Activated CD4-positive, alpha-beta memory T cell treated with anti-CD3 and anti-CD28 coated beads for 36 hours (primary cell): ENCODE data around the gene DIPK1A. TPM values are rescaled to one million over a fixed set of nuclear protein-coding genes. Genes with fewer than 3 reads are reported as not detected.
"Not testable (repeated sequence)": the region's sequence is repeated elsewhere in the genome, so short reads cannot be mapped to it uniquely, and the experiment has no call there.

ENCODE experiments used
- CTCF ChIA-PET: fragments of 350-600 bp; sonication (Branson Sonifier 250); formaldehyde crosslinking; loops from one replicate; lab custom pipeline; 2021; ENCODE audit warnings: antibody characterized with exemption, inconsistent platforms; lab: Charles Lee
- POLR2A ChIA-PET: fragments of 350-600 bp; sonication (Branson Sonifier 250); formaldehyde crosslinking; loops from one replicate; lab custom pipeline; 2021; ENCODE audit warnings: antibody characterized with exemption; lab: Charles Lee
- DNase-seq: peaks from one replicate; pipeline ENCODE4 v3.0.0-alpha.2; 2020
- H3K27ac Mint-ChIP-seq: one replicate; pipeline ENCODE4 v1.8.0; 2021; ENCODE audit warnings: mixed read lengths
- H3K27me3 Mint-ChIP-seq: one replicate; pipeline ENCODE4 v1.8.0; 2021; ENCODE audit warnings: mixed read lengths
- H3K36me3 Mint-ChIP-seq: one replicate; pipeline ENCODE4 v1.8.0; 2021; ENCODE audit warnings: mixed read lengths
- H3K4me1 Mint-ChIP-seq: one replicate; pipeline ENCODE4 v1.8.0; 2021; ENCODE audit warnings: low read depth, mixed read lengths
- H3K4me3 Mint-ChIP-seq: one replicate; pipeline ENCODE4 v1.8.0; 2021; ENCODE audit warnings: mild to moderate bottlenecking, mixed read lengths
- H3K9me3 Mint-ChIP-seq: one replicate; pipeline ENCODE4 v1.8.0; 2021; ENCODE audit warnings: mixed read lengths
- intact Hi-C: fragments of 100-400 bp; cut with micrococcal nuclease; formaldehyde crosslinking; loops from one replicate; pipeline ENCODE4 v1.15.1; 2023
- total RNA-seq, 2 experiments: library from RNA; stranded (reverse); gene quantifications; one replicate each; pipeline ENCODE4 v1.2.3, GENCODE V29; 2021

The DIPK1A gene
- total RNA-seq, 2 experiments from 2014 or later: 8.2 to 8.7 TPM

DNA sequence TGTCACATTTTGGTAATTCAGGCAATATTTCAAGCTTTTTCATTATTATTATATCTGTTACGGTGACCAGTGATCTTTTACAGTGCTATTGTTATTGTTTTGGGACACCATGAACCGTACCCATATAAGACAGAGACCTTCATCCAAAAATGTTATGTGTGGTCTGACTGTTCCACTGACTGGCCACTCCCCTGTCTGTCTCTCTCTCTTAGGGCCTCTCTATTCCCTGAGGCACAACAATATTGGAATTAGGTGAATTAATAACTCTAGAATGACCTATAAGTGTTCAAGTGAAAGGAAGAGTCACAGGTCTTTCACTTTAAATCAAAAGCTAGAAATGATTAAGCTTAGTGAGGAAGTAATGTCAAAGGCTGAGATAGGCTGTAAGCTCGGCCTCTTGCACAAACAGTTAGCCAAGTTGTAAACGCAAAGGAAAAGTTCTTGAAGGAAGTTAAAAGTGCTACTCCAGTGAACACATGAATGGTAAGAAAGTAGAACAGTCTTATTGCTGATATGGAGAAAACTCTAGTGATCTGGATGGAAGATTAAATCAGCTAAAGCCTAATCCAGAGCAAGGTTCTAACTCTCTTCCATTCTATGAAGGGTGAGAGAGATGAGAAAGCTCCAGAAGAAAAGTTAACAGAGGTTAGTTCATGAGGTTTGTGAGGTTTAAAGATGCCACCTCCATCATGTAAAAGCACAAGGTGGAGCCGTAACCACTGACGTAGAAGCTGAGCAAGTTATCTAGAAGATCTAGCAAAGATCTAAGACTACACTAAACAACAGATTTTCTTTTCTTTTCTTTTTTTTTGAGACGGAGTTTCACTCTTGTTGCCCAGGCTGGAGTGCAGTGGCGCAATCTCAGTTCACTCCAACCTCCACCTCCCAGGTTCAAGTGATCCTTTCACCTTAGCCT lies 19.7 kb upstream of the DIPK1A start:
- Mint-ChIP-seq H3K27ac (peak overlapping the region; percentile 98), H3K4me3 (peak overlapping the region; percentile 58), H3K27me3 (no peaks in the 10 kb centered on the region), H3K9me3 (peaks cover 4% of the 10 kb centered on the region), H3K4me1 (peaks cover 58% of the 10 kb centered on the region), H3K36me3 (peaks cover 8% of the 10 kb centered on the region)
- intact Hi-C loops: loop anchor here (1.0 to 5.0 kb wide), 5 partner anchors 8 to 196 kb away; no protein-coding TSS in a partner anchor
- peak; percentile 55 for DNase-seq
- CTCF ChIA-PET: interaction anchor here (0.8 to 1.6 kb wide), 12 partner anchors 9 to 123 kb away, joined by 3 to 28 read pairs (median 5); partner anchors contain the start of gene DIPK1A
- POLR2A ChIA-PET: interaction anchor here (0.7 to 3.1 kb wide), 7 partner anchors 10 to 444 kb away, joined by 3 to 43 read pairs (median 6); partner anchors contain the start of genes DIPK1A, MTF2 and RPL5

DNA sequence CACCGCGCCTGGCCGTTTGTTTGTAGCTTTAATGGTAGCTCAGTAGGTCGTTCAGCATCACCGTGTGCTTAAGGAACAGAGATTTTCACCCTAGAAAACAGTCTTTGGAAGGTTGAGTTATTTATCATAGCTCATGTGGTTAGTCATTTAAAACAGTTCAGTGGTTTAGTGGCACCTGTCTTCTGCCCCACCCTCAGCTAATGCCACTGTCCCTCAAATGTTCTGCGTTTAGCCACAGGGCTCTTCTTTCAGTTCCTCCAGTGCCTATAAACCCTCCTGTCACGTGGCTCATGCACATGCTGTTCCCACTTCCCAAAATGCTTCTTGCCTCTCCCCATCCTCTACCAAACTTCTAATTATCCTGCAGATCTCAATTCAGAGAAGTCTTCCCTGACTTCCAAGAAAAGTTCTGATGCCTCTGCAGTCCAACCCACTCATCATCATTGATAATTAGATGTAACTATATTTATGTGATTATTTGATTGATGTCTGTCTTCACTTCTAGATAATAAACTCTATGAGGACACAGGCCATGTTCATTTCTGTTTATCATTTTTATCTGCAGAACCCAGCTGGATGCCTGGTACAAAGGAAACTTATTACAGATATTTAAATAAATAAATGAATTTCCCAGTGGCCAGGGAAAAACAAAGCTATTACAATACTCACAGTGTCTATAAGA lies 14.4 kb upstream of the DIPK1A start:
- intact Hi-C loops: loop anchor here (5.0 kb wide), 1 partner anchor 438 kb away; no protein-coding TSS in a partner anchor
- ChIA-PET CTCF (interaction anchor here (1.1 to 12.1 kb wide), 8 partner anchors 8 to 116 kb away, joined by 3 to 212 read pairs (median 6); partner anchors contain the start of gene DIPK1A), POLR2A (interaction anchor here (1.1 to 2.4 kb wide), 4 partner anchors 14 to 136 kb away, joined by 3 to 11 read pairs (median 4); partner anchors contain the start of gene DIPK1A)
- Mint-ChIP-seq H3K27ac (peak overlapping the region; percentile 62), H3K4me3 (no peak overlapping the region), H3K4me1 (peaks cover 63% of the 10 kb centered on the region), H3K27me3 (no peaks in the 10 kb centered on the region), H3K9me3 (no peaks in the 10 kb centered on the region), H3K36me3 (peaks cover 2% of the 10 kb centered on the region)
- DNase-seq: peak; percentile 51

GRCh38 chr1:92974112-92974511 lies 12.8 kb upstream of the DIPK1A start:
- intact Hi-C loops, H3K36me3 Mint-ChIP-seq, DNase-seq, H3K27me3 Mint-ChIP-seq, H3K9me3 Mint-ChIP-seq, H3K4me3 Mint-ChIP-seq: not testable (repeated sequence)
- Mint-ChIP-seq H3K27ac (peak overlapping the region; percentile 61), H3K4me1 (peaks cover 57% of the 10 kb centered on the region)
- POLR2A ChIA-PET: interaction anchor here (0.8 kb wide), 1 partner anchor 19 kb away, joined by 3 read pairs; no protein-coding TSS in a partner anchor
- CTCF ChIA-PET: interaction anchor here (3.1 to 12.1 kb wide), 2 partner anchors 19 to 115 kb away, joined by 13 to 212 read pairs; no protein-coding TSS in a partner anchor

GRCh38 chr1:92973203-92973897 lies 12.1 kb upstream of the DIPK1A start:
- CTCF ChIA-PET: interaction anchor here (3.1 to 12.1 kb wide), 3 partner anchors 12 to 114 kb away, joined by 13 to 212 read pairs (median 18); partner anchors contain the start of gene DIPK1A
- no peaks in the 10 kb centered on the region for H3K36me3 Mint-ChIP-seq
- peak; percentile 50 for DNase-seq
- H3K27me3 Mint-ChIP-seq: no peaks in the 10 kb centered on the region
- POLR2A ChIA-PET: interaction anchor here (0.8 to 1.9 kb wide), 2 partner anchors 13 to 20 kb away, joined by 3 to 5 read pairs; partner anchors contain the start of gene DIPK1A
- peaks cover 56% of the 10 kb centered on the region for H3K4me1 Mint-ChIP-seq
- intact Hi-C loops: loop anchor here (1.0 kb wide), 2 partner anchors 8 to 10 kb away; no protein-coding TSS in a partner anchor
- H3K27ac Mint-ChIP-seq: peak overlapping the region; percentile 61
- H3K4me3 Mint-ChIP-seq: peak overlapping the region; percentile 4
- no peaks in the 10 kb centered on the region for H3K9me3 Mint-ChIP-seq

DNA sequence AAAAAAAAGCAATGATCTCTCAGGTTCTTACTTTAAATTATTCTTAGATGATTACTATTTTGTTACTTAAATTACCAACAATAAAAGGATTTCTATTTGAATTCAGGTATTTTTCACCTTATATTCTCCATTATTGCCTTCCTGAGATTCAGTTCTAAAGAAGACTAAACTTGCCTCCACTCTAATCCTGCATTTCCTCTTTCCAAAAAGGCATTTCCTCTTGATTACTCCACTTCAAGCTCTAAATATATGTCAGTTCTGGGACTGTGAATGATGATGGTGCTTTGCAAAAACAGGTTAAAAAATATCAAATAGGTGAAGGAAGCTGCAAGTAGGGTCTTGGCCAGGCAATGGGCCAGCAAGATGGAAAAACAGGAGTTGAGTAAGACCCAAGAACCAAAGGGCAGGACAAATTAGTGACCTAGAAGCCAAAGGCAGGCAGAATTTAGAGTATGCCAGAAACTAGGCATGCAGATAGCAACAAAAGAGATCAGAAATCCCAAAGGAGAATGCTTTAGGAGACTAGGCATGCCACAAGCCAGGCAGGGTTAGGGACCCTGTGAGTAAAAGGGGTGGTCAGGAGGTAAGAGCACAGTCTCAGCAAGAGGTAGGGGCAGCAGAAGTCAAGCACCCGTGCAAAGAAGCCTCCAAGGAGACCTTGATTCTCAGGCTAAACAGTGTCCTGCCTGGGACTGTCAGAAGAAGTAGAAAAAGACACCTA lies 11.3 kb upstream of the DIPK1A start:
- no peak for DNase-seq
- H3K27ac Mint-ChIP-seq: peak overlapping the region; percentile 61
- CTCF ChIA-PET: interaction anchor here (3.1 to 12.1 kb wide), 3 partner anchors 11 to 114 kb away, joined by 13 to 212 read pairs (median 18); partner anchors contain the start of gene DIPK1A
- no peaks in the 10 kb centered on the region for H3K36me3 Mint-ChIP-seq
- peak overlapping the region; percentile 4 for H3K4me3 Mint-ChIP-seq
- intact Hi-C loops: loop anchor here (1.0 kb wide), 2 partner anchors 9 kb away; no protein-coding TSS in a partner anchor
- no peaks in the 10 kb centered on the region for H3K9me3 Mint-ChIP-seq
- POLR2A ChIA-PET: interaction anchor here (1.8 to 1.9 kb wide), 2 partner anchors 10 to 12 kb away, joined by 5 to 9 read pairs; partner anchors contain the start of gene DIPK1A
- no peaks in the 10 kb centered on the region for H3K27me3 Mint-ChIP-seq
- H3K4me1 Mint-ChIP-seq: peaks cover 55% of the 10 kb centered on the region

GRCh38 chr1:92971932-92972331 lies 10.7 kb upstream of the DIPK1A start:
- H3K4me3 Mint-ChIP-seq, H3K36me3 Mint-ChIP-seq, H3K9me3 Mint-ChIP-seq, intact Hi-C loops, H3K27me3 Mint-ChIP-seq, DNase-seq: not testable (repeated sequence)
- Mint-ChIP-seq H3K4me1 (peaks cover 49% of the 10 kb centered on the region), H3K27ac (peak overlapping the region; percentile 42)
- ChIA-PET POLR2A (interaction anchor here (1.2 to 1.9 kb wide), 3 partner anchors 9 to 11 kb away, joined by 3 to 9 read pairs (median 5); partner anchors contain the start of gene DIPK1A), CTCF (interaction anchor here (3.1 to 12.1 kb wide), 3 partner anchors 10 to 113 kb away, joined by 13 to 212 read pairs (median 18); partner anchors contain the start of gene DIPK1A)

DNA sequence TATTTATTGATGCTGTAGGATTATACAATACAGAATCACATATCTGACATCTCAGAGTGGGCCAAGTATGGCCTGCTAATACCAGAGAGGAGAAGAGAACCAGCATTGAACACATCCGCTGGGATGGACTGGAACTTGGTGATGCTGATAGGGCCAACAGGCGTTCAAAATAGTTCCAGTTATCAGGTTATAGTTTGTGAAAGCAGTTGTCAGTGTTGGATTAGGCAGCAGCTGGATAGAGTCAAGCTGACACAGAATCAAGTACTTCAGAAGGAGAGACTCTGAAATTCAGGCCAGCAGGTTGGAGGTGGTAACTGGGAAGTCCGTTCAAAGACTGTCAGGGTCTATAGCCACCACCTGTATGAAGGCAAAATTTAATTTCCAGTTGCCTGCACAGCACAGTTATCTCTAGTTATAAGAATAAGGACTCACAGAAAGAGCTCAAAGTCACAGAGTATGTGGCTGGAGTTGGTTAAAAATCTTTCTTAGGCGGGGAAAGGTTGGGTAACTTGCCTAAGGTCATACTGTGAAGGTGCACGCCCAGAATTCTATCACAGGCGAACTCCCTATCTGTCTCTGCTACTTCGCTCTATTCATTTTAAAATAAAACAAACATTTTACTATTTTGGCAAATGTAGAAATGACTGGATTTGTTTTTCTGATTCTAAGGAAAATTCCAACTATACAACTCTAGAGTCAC lies 9.9 kb upstream of the DIPK1A start:
- no peak overlapping the region for H3K4me3 Mint-ChIP-seq
- intact Hi-C loops: no loop called here
- H3K27me3 Mint-ChIP-seq: no peaks in the 10 kb centered on the region
- no peak overlapping the region for H3K27ac Mint-ChIP-seq
- no peaks in the 10 kb centered on the region for H3K36me3 Mint-ChIP-seq
- H3K4me1 Mint-ChIP-seq: peaks cover 41% of the 10 kb centered on the region
- ChIA-PET CTCF (interaction anchor here (0.6 to 12.1 kb wide), 5 partner anchors 10 to 36 kb away, joined by 4 to 212 read pairs (median 5); partner anchors contain the start of gene DIPK1A), POLR2A (interaction anchor here (0.9 to 1.8 kb wide), 3 partner anchors 9 to 23 kb away, joined by 3 to 9 read pairs (median 3); no protein-coding TSS in a partner anchor)
- no peak for DNase-seq
- no peaks in the 10 kb centered on the region for H3K9me3 Mint-ChIP-seq

GRCh38 chr1:92969517-92969916 lies 8.3 kb upstream of the DIPK1A start:
- H3K27ac Mint-ChIP-seq: no peak overlapping the region
- H3K9me3 Mint-ChIP-seq: no peaks in the 10 kb centered on the region
- intact Hi-C loops: loop anchor here (10.0 kb wide), 1 partner anchor 385 kb away; no protein-coding TSS in a partner anchor
- POLR2A ChIA-PET: interaction anchor here (1.2 kb wide), 1 partner anchor 11 kb away, joined by 6 read pairs; no protein-coding TSS in a partner anchor
- CTCF ChIA-PET: interaction anchor here (0.7 to 12.1 kb wide), 8 partner anchors 9 to 113 kb away, joined by 3 to 212 read pairs (median 8); partner anchors contain the start of gene DIPK1A
- peaks cover 28% of the 10 kb centered on the region for H3K4me1 Mint-ChIP-seq
- H3K27me3 Mint-ChIP-seq: no peaks in the 10 kb centered on the region
- no peaks in the 10 kb centered on the region for H3K36me3 Mint-ChIP-seq
- DNase-seq: no peak
- no peak overlapping the region for H3K4me3 Mint-ChIP-seq

- Mint-ChIP-seq H3K4me1 (peaks cover 24% of the 10 kb centered on the region), H3K4me3 (no peak overlapping the region), H3K36me3 (no peaks in the 10 kb centered on the region), H3K27ac (no peak overlapping the region), H3K9me3 (no peaks in the 10 kb centered on the region), H3K27me3 (no peaks in the 10 kb centered on the region)
- DNase-seq: no peak
- CTCF ChIA-PET: interaction anchor here (0.6 to 12.1 kb wide), 24 partner anchors 8 to 134 kb away, joined by 3 to 212 read pairs (median 5); partner anchors contain the start of gene DIPK1A
- POLR2A ChIA-PET: interaction anchor here (0.6 to 0.9 kb wide), 3 partner anchors 8 to 136 kb away, joined by 3 to 5 read pairs (median 3); partner anchors contain the start of gene RPL5
- intact Hi-C loops: loop anchor here (1.0 to 10.0 kb wide), 2 partner anchors 26 to 384 kb away; no protein-coding TSS in a partner anchor
Measured at GRCh38 chr1:92968138-92969032, 7.1 kb upstream of the DIPK1A start.
